PFSK-1 (cell line): ENCODE measurements around the gene LGALS3BP.

Experiments
- FOXP2 ChIP-seq: optimal IDR thresholded peaks from 2 replicates; pipeline ENCODE3; 2011; ENCODE audit warnings: borderline replicate concordance, control low read depth, inconsistent platforms; ENCODE audit not compliant: insufficient read depth; ENCODE audit errors: extremely low read length, extremely low read depth
- POLR2AphosphoS5 ChIP-seq: IDR thresholded peaks from 2 replicates; pipeline ENCODE4 v1.6.1; 2012; ENCODE audit warnings: low read depth, mild to moderate bottlenecking, control low read depth, low read length, moderate library complexity
- REST ChIP-seq, 2 experiments: IDR thresholded peaks; 2 replicates each; pipeline versions ENCODE4 v1.6.1 to v1.8.0; 2011 to 2012; ENCODE audit warnings: low read depth in 2 of 2, low read length in 2 of 2, control low read depth in 1 of 2, inconsistent platforms in 1 of 2, mild to moderate bottlenecking in 1 of 2, moderate library complexity in 1 of 2; ENCODE audit not compliant: insufficient read depth in 1 of 2
- SIN3A ChIP-seq: IDR thresholded peaks from 2 replicates; pipeline ENCODE4 v1.6.1; 2012; ENCODE audit warnings: mild to moderate bottlenecking, low read length, moderate library complexity, borderline replicate concordance; ENCODE audit not compliant: insufficient read depth
- TAF1 ChIP-seq: IDR thresholded peaks from 2 replicates; pipeline ENCODE4 v1.6.1; 2012; ENCODE audit warnings: low read length, control low read depth, borderline replicate concordance; ENCODE audit not compliant: insufficient read depth

LGALS3BP gene

DNA sequence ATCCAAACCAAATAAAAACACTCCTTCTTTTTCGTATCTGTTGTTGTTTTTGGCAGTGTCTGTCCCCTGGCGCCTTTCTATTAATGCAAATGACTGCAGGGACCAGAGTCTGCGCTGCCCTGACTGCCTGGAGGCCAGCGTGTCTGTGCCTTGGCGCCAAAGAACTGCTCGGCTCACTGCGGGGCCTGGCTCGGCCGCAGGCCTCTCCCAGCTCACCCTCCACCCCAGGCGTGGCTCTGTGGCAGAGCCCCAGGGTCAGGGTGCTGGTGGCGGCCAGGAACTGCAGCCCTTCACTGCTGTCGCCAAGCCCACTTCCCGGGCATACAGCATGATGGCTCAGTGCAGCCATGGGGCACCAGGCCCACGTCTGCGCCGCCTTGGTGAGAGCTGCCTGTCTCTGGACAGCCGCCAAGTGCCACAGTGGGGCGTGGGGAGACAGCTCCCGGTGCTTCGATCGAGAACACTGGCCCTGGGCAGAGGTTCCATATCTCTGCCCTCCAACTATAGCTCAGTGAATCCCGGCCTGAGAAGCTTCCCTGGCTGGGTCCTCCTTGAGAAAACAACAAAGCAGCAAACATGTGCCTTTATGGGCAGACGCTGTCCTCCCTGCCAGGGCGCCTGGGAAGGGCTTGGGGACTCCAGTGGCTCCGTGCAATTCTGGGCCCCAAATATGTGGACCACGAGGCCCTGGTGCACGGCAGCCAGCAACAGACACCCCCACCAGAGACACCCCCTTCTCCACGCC is 18.8 kb upstream of the LGALS3BP start:
- TF ChIP-seq REST (IDR thresholded peaks at IDR 0.05; ENCODE audit: insufficient read depth in 1 of 2, low read depth in 2 of 2, low read length in 2 of 2) = no peak
- no peak for TF ChIP-seq TAF1
- no peak for TF ChIP-seq SIN3A
- no peak for TF ChIP-seq POLR2AphosphoS5
- TF ChIP-seq FOXP2 = no peak

- TF ChIP-seq REST (IDR thresholded peaks at IDR 0.05; ENCODE audit: insufficient read depth in 1 of 2, low read depth in 2 of 2, low read length in 2 of 2) = no peak
- TF ChIP-seq POLR2AphosphoS5 = no peak
- TF ChIP-seq SIN3A = no peak
- TF ChIP-seq FOXP2 = no peak
- TF ChIP-seq TAF1 = no peak
Measured at GRCh38 chr17:78997881-78998280, 18.2 kb upstream of the LGALS3BP start.

- TF ChIP-seq FOXP2 (no peak), POLR2AphosphoS5 (no peak), TAF1 (no peak), SIN3A (no peak), REST (IDR thresholded peaks at IDR 0.05; ENCODE audit: insufficient read depth in 1 of 2, low read depth in 2 of 2, low read length in 2 of 2) (no peak)
Measured at GRCh38 chr17:78997231-78997741, 17.6 kb upstream of the LGALS3BP start.

DNA sequence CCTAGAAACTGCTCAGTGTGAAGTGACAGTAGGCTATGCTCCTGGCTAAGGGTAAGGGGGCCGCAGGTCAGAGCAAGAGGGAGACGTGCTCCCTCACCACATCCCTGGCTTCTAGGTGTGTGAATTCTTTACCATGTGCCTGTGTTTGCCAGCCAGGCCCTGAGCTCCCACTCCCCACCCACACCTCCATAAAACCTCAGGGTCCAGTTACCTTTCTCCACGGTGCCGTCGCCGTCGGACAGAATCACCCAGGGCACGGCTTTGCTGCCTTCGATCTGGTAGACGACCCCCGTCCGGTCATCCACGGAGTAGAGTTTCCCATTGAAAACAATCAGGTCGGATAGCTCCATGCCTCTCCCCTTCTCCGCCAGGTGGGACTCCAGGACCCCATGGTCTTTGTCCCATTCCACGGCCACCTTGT is 17.1 kb upstream of the LGALS3BP start:
- no peak for TF ChIP-seq POLR2AphosphoS5
- TF ChIP-seq FOXP2 = no peak
- TF ChIP-seq SIN3A = no peak
- no peak for TF ChIP-seq REST (IDR thresholded peaks at IDR 0.05; ENCODE audit: insufficient read depth in 1 of 2, low read depth in 2 of 2, low read length in 2 of 2)
